Mesothelial cell of epicardium (in vitro differentiated cells): Measurements from ENCODE around the gene ZBTB4. TPM values are rescaled to one million over a fixed set of nuclear protein-coding genes. Genes with fewer than 3 reads are reported as not detected.

Experiments used
- DNase-seq, 2 experiments: peaks; one replicate each; pipeline ENCODE4 v3.0.0; 2021; ENCODE audit warnings: low spot score in 2 of 2; ENCODE audit not compliant: unreplicated experiment in 2 of 2
- H3K27ac Mint-ChIP-seq: 2 replicates; pipeline ENCODE4 v1.8.0; 2021; ENCODE audit warnings: mixed read lengths
- H3K27me3 Mint-ChIP-seq: 2 replicates; pipeline ENCODE4 v1.8.0; 2021; ENCODE audit warnings: low read depth, mixed read lengths
- H3K36me3 Mint-ChIP-seq: 2 replicates; pipeline ENCODE4 v1.8.0; 2021; ENCODE audit warnings: mixed read lengths
- H3K4me1 Mint-ChIP-seq: 2 replicates; pipeline ENCODE4 v1.8.0; 2021; ENCODE audit warnings: mixed read lengths
- H3K4me3 Mint-ChIP-seq: 2 replicates; pipeline ENCODE4 v1.8.0; 2021; ENCODE audit warnings: mild to moderate bottlenecking, moderate library complexity, mixed read lengths
- H3K9me3 Mint-ChIP-seq: 2 replicates; pipeline ENCODE4 v1.8.0; 2021; ENCODE audit warnings: mixed read lengths
- CTCF ChIP-seq: fragments of 200-600 bp; sonication (generic); IDR thresholded peaks from one replicate; pipeline ENCODE4 v1.5.0; 2021; ENCODE audit warnings: antibody characterized with exemption; ENCODE audit not compliant: unreplicated experiment
- total RNA-seq: library from RNA; stranded (reverse); gene quantifications from 3 replicates; pipeline ENCODE4 v1.2.1, GENCODE V29; 2021

Gene ZBTB4
- total RNA-seq, 1 donor from 2014 or later = 39.7 TPM

GRCh38 chr17:7508846-7509245, 29.4 kb upstream of the ZBTB4 start:
- Mint-ChIP-seq H3K9me3 (no peaks in the 10 kb centered on the region), H3K27me3 (no peaks in the 10 kb centered on the region), H3K36me3 (peaks cover 53% of the 10 kb centered on the region), H3K27ac (no peak overlapping the region), H3K4me1 (no peaks in the 10 kb centered on the region), H3K4me3 (no peak overlapping the region)
- no peak for DNase-seq
- TF ChIP-seq CTCF = no peak

GRCh38 chr17:7508145-7508544, 28.7 kb upstream of the ZBTB4 start:
- no peak for TF ChIP-seq CTCF
- no peak overlapping the region for H3K27ac Mint-ChIP-seq

GRCh38 chr17:7503521-7503920, 24.1 kb upstream of the ZBTB4 start:
- no peak for DNase-seq
- Mint-ChIP-seq H3K4me1 (no peaks in the 10 kb centered on the region), H3K27ac (no peak overlapping the region), H3K27me3 (no peaks in the 10 kb centered on the region), H3K36me3 (peaks cover 57% of the 10 kb centered on the region), H3K4me3 (no peak overlapping the region), H3K9me3 (no peaks in the 10 kb centered on the region)
- no peak for TF ChIP-seq CTCF

More at GRCh38 chr17:7508145-7508544, 28.7 kb upstream of the ZBTB4 start:
- no peak for DNase-seq
- no peaks in the 10 kb centered on the region for H3K9me3 Mint-ChIP-seq
- H3K4me3 Mint-ChIP-seq = no peak overlapping the region
- H3K4me1 Mint-ChIP-seq = no peaks in the 10 kb centered on the region
- peaks cover 58% of the 10 kb centered on the region for H3K36me3 Mint-ChIP-seq
- H3K27me3 Mint-ChIP-seq = no peaks in the 10 kb centered on the region

- H3K4me1 Mint-ChIP-seq = no peaks in the 10 kb centered on the region
- TF ChIP-seq CTCF = no peak
- no peak overlapping the region for H3K27ac Mint-ChIP-seq
- H3K9me3 Mint-ChIP-seq = no peaks in the 10 kb centered on the region
- H3K4me3 Mint-ChIP-seq = no peak overlapping the region
- H3K36me3 Mint-ChIP-seq = peaks cover 55% of the 10 kb centered on the region
- DNase-seq = no peak
- no peaks in the 10 kb centered on the region for H3K27me3 Mint-ChIP-seq
These were observed 23.6 kb upstream of the ZBTB4 start for GRCh38 chr17:7502987-7503386.

- Mint-ChIP-seq H3K27ac (no peak overlapping the region), H3K4me3 (no peak overlapping the region), H3K36me3 (peaks cover 54% of the 10 kb centered on the region), H3K9me3 (no peaks in the 10 kb centered on the region), H3K27me3 (no peaks in the 10 kb centered on the region), H3K4me1 (no peaks in the 10 kb centered on the region)
- DNase-seq = no peak
- TF ChIP-seq CTCF = no peak
These were observed 22.9 kb upstream of the ZBTB4 start for GRCh38 chr17:7502171-7502847.

- no peaks in the 10 kb centered on the region for H3K27me3 Mint-ChIP-seq
- no peak overlapping the region for H3K4me3 Mint-ChIP-seq
- peaks cover 57% of the 10 kb centered on the region for H3K36me3 Mint-ChIP-seq
- no peak for DNase-seq
- H3K9me3 Mint-ChIP-seq = no peaks in the 10 kb centered on the region
- no peak overlapping the region for H3K27ac Mint-ChIP-seq
- no peaks in the 10 kb centered on the region for H3K4me1 Mint-ChIP-seq
- no peak for TF ChIP-seq CTCF
These were observed 22.3 kb upstream of the ZBTB4 start for GRCh38 chr17:7501729-7502128.
